Smooth muscle cell (in vitro differentiated cells): ENCODE data around the gene CD96. TPM values are rescaled to one million over a fixed set of nuclear protein-coding genes. Genes with fewer than 3 reads are reported as not detected.

ENCODE experiments used
- DNase-seq: peaks from one replicate; lab custom pipeline; 2025; ENCODE audit not compliant: unreplicated experiment; lab: John Stamatoyannopoulos, UW
- H2AFZ ChIP-seq: fragments of 200-600 bp; sonication (generic); 2 replicates; pipeline ENCODE4 v1.6.0; 2016; ENCODE audit warnings: antibody characterized with exemption, low read depth, mild to moderate bottlenecking
- H3F3A ChIP-seq: fragments of 200-600 bp; sonication (generic); 2 replicates; pipeline ENCODE4 v1.6.0; 2017; ENCODE audit warnings: antibody characterized with exemption, low read depth
- H3K27ac ChIP-seq: fragments of 200-600 bp; sonication (generic); 2 replicates; pipeline ENCODE4 v1.5.1; 2016; ENCODE audit warnings: low read depth, mild to moderate bottlenecking
- H3K27me3 ChIP-seq: fragments of 200-600 bp; sonication (generic); 2 replicates; pipeline ENCODE4 v1.6.1; 2016; ENCODE audit warnings: low read depth, mild to moderate bottlenecking
- H3K36me3 ChIP-seq: fragments of 200-600 bp; sonication (generic); 2 replicates; pipeline ENCODE4 v1.5.1; 2016; ENCODE audit warnings: low read depth
- H3K4me1 ChIP-seq: fragments of 200-600 bp; sonication (generic); 2 replicates; pipeline ENCODE4 v1.5.1; 2016; ENCODE audit warnings: low read depth
- H3K4me2 ChIP-seq: fragments of 200-600 bp; sonication (generic); 2 replicates; pipeline ENCODE4 v1.6.0; 2016; ENCODE audit warnings: mild to moderate bottlenecking
- H3K4me3 ChIP-seq: fragments of 200-600 bp; sonication (generic); 2 replicates; pipeline ENCODE4 v1.5.1; 2016; ENCODE audit warnings: mild to moderate bottlenecking
- H3K79me2 ChIP-seq: fragments of 200-600 bp; sonication (generic); 2 replicates; pipeline ENCODE4 v1.6.0; 2016; ENCODE audit warnings: low read depth, mild to moderate bottlenecking
- H3K9ac ChIP-seq: fragments of 200-600 bp; sonication (generic); 2 replicates; pipeline ENCODE4 v1.6.0; 2016; ENCODE audit warnings: low read depth
- H3K9me3 ChIP-seq: fragments of 200-600 bp; sonication (generic); replicated peaks from 2 replicates; pipeline ENCODE4 v1.5.1; 2016; ENCODE audit warnings: low read depth
- H4K20me1 ChIP-seq: fragments of 200-600 bp; sonication (generic); 2 replicates; pipeline ENCODE4 v1.6.0; 2016; ENCODE audit warnings: low read depth
- CTCF ChIP-seq: fragments of 200-600 bp; sonication (generic); IDR thresholded peaks from 2 replicates; pipeline ENCODE4 v1.5.1; 2017; ENCODE audit warnings: borderline replicate concordance, mild to moderate bottlenecking, antibody characterized with exemption; ENCODE audit not compliant: insufficient read depth, poor library complexity, severe bottlenecking
- WGBS: methylation state at CpG from one replicate; pipeline ENCODE4 v1.1.7; 2016; ENCODE audit warnings: low lambda C conversion rate; 5-methylcytosine and 5-hydroxymethylcytosine counted together
- polyA plus RNA-seq: library from polyadenylated mRNA; unstranded; fragments of >200 nt; fragmentation: Nextera tagmentation; extraction: Ambion mirVana; gene quantifications from 2 replicates; pipeline ENCODE4 v1.2.1, GENCODE V29; 2016
- total RNA-seq: library from RNA; depleted of rRNA; stranded (reverse); fragments of >200 nt; gene quantifications from 2 replicates; pipeline ENCODE4 v1.2.3, GENCODE V29; 2014

Gene CD96
- total and polyA plus RNA-seq, 2 experiments from 2014 or later, result 0.09 to 0.46 TPM

- H2AFZ ChIP-seq, result no peak overlapping the region
- WGBS, result 44% methylated on average over 10 of the region's 10 CpGs
Measured at GRCh38 chr3:111539351-111540331, 2.4 kb upstream of the CD96 start.

GRCh38 chr3:111541391-111541790 is 606 bp upstream of the CD96 start:
- no peak overlapping the region for H3K4me3 ChIP-seq
- no peak overlapping the region for H2AFZ ChIP-seq
- no peaks in the 10 kb centered on the region for H3K36me3 ChIP-seq
- no peaks in the 10 kb centered on the region for H4K20me1 ChIP-seq
- peaks cover 8% of the 10 kb centered on the region for H3K4me1 ChIP-seq
- H3K9ac ChIP-seq, result no peak overlapping the region
- H3K9me3 ChIP-seq, result no peaks in the 10 kb centered on the region
- H3K79me2 ChIP-seq, result no peaks in the 10 kb centered on the region
- H3K27me3 ChIP-seq, result no peaks in the 10 kb centered on the region
- no peak overlapping the region for H3K27ac ChIP-seq
- H3K4me2 ChIP-seq, result no peak overlapping the region
- WGBS, result 85% methylated on average over 3 of the region's 3 CpGs
- no peak for TF ChIP-seq CTCF
- peaks cover 13% of the 10 kb centered on the region for H3F3A ChIP-seq
- no peak for DNase-seq

More at GRCh38 chr3:111539351-111540331, 2.4 kb upstream of the CD96 start:
- peak overlapping the region; percentile 25 for H3K4me3 ChIP-seq
- H3K27ac ChIP-seq, result peak overlapping the region; percentile 70
- peak; percentile 7 for DNase-seq
- no peaks in the 10 kb centered on the region for H3K79me2 ChIP-seq
- peak overlapping the region; percentile 67 for H3K4me2 ChIP-seq
- no peaks in the 10 kb centered on the region for H3K27me3 ChIP-seq
- H3K4me1 ChIP-seq, result peaks cover 8% of the 10 kb centered on the region
- H4K20me1 ChIP-seq, result no peaks in the 10 kb centered on the region
- no peaks in the 10 kb centered on the region for H3K9me3 ChIP-seq
- peak overlapping the region; percentile 5 for H3K9ac ChIP-seq
- peak; percentile 76 for TF ChIP-seq CTCF
- H3K36me3 ChIP-seq, result no peaks in the 10 kb centered on the region
- peaks cover 18% of the 10 kb centered on the region for H3F3A ChIP-seq

GRCh38 chr3:111542611-111543300 is 759 bp downstream of the CD96 start:
- Histone ChIP-seq H3K27me3 (no peaks in the 10 kb centered on the region), H4K20me1 (no peaks in the 10 kb centered on the region), H3K9ac (no peak overlapping the region), H3K27ac (no peak overlapping the region), H2AFZ (peak overlapping the region; percentile 47), H3K4me2 (no peak overlapping the region), H3K4me1 (peaks cover 8% of the 10 kb centered on the region), H3K4me3 (no peak overlapping the region), H3K79me2 (no peaks in the 10 kb centered on the region), H3K9me3 (no peaks in the 10 kb centered on the region), H3F3A (peaks cover 13% of the 10 kb centered on the region), H3K36me3 (no peaks in the 10 kb centered on the region)
- 92% methylated on average over 4 of the region's 4 CpGs for WGBS
- no peak for DNase-seq
- TF ChIP-seq CTCF, result no peak
